H1 (cell line): ENCODE data around the gene ARHGAP32. TPM values are rescaled to one million over a fixed set of nuclear protein-coding genes. Genes with fewer than 3 reads are reported as not detected.

Experiments used
- BCL11A ChIP-seq, 2 experiments: IDR thresholded peaks; one replicate each; pipeline ENCODE4 v1.6.1; 2011; ENCODE audit warnings: low read depth in 2 of 2, low read length in 2 of 2, mild to moderate bottlenecking in 2 of 2
- CBX5 ChIP-seq: fragments of 300-800, 300-1000 bp; sonication (generic); IDR thresholded peaks from 2 replicates; pipeline ENCODE4 v1.7.1; 2016; ENCODE audit warnings: antibody characterized with exemption, low read length, low read depth
- GABPA ChIP-seq: IDR thresholded peaks from 2 replicates; pipeline ENCODE4 v1.6.1; 2011; ENCODE audit warnings: mild to moderate bottlenecking, low read length, moderate library complexity, borderline replicate concordance; ENCODE audit not compliant: insufficient read depth
- JUN ChIP-seq: IDR thresholded peaks from 2 replicates; pipeline ENCODE4 v1.6.1; 2011; ENCODE audit warnings: low read depth, mild to moderate bottlenecking, improper control_type of control experiment, low read length
- JUND ChIP-seq: IDR thresholded peaks from 2 replicates; pipeline ENCODE4 v1.6.1; 2011; ENCODE audit warnings: mild to moderate bottlenecking, improper control_type of control experiment, low read length
- RAD21 ChIP-seq, 2 experiments: IDR thresholded peaks in 1 of 2; conservative IDR thresholded peaks in 1 of 2; 2 replicates each; pipeline ENCODE4 v1.6.1; 2011; ENCODE audit warnings: low read depth in 2 of 2, low read length in 2 of 2, improper control_type of control experiment in 1 of 2, inconsistent platforms in 1 of 2, mild to moderate bottlenecking in 1 of 2, moderate library complexity in 1 of 2
- polyA plus RNA-seq, 7 experiments: library from polyadenylated mRNA; depleted of rRNA in 3 of 7; stranded (reverse) in 5 of 7; unstranded in 2 of 7; fragments of >200 nt in 5 of 7; fragments of 200-250 nt in 2 of 7; gene quantifications; 1 replicate in 5 of 7; 2 replicates in 1 of 7; 4 replicates in 1 of 7; pipeline versions ENCODE4 v1.2.1 to v1.2.3, GENCODE V29; 2011 to 2013; ENCODE audit warnings: missing spikeins in 2 of 7, mixed read lengths in 2 of 7
- total RNA-seq: library from RNA; stranded (reverse); fragmentation: NEBNext Ultra II Directional; extraction: Animal tissue kit (Norgen Biotek cat#: 25700); gene quantifications from 2 replicates; pipeline ENCODE4 v1.2.1, GENCODE V29; 2021
- TF ChIP-seq, protein P1 (sequence below): fragments of 300-600 bp; sonication (generic); IDR thresholded peaks from 2 replicates; pipeline ENCODE4 v1.7.1; 2012; ENCODE audit warnings: low read length, moderate library complexity, mild to moderate bottlenecking, inconsistent platforms; ENCODE audit not compliant: insufficient replicate concordance

ARHGAP32 gene
- total and polyA plus RNA-seq, 2 of the 8 experiments (the other 6 are each of a cell fraction or from before 2014, with no cell fraction given) = 13.7 to 30.0 TPM

- TF ChIP-seq, protein P1, sequence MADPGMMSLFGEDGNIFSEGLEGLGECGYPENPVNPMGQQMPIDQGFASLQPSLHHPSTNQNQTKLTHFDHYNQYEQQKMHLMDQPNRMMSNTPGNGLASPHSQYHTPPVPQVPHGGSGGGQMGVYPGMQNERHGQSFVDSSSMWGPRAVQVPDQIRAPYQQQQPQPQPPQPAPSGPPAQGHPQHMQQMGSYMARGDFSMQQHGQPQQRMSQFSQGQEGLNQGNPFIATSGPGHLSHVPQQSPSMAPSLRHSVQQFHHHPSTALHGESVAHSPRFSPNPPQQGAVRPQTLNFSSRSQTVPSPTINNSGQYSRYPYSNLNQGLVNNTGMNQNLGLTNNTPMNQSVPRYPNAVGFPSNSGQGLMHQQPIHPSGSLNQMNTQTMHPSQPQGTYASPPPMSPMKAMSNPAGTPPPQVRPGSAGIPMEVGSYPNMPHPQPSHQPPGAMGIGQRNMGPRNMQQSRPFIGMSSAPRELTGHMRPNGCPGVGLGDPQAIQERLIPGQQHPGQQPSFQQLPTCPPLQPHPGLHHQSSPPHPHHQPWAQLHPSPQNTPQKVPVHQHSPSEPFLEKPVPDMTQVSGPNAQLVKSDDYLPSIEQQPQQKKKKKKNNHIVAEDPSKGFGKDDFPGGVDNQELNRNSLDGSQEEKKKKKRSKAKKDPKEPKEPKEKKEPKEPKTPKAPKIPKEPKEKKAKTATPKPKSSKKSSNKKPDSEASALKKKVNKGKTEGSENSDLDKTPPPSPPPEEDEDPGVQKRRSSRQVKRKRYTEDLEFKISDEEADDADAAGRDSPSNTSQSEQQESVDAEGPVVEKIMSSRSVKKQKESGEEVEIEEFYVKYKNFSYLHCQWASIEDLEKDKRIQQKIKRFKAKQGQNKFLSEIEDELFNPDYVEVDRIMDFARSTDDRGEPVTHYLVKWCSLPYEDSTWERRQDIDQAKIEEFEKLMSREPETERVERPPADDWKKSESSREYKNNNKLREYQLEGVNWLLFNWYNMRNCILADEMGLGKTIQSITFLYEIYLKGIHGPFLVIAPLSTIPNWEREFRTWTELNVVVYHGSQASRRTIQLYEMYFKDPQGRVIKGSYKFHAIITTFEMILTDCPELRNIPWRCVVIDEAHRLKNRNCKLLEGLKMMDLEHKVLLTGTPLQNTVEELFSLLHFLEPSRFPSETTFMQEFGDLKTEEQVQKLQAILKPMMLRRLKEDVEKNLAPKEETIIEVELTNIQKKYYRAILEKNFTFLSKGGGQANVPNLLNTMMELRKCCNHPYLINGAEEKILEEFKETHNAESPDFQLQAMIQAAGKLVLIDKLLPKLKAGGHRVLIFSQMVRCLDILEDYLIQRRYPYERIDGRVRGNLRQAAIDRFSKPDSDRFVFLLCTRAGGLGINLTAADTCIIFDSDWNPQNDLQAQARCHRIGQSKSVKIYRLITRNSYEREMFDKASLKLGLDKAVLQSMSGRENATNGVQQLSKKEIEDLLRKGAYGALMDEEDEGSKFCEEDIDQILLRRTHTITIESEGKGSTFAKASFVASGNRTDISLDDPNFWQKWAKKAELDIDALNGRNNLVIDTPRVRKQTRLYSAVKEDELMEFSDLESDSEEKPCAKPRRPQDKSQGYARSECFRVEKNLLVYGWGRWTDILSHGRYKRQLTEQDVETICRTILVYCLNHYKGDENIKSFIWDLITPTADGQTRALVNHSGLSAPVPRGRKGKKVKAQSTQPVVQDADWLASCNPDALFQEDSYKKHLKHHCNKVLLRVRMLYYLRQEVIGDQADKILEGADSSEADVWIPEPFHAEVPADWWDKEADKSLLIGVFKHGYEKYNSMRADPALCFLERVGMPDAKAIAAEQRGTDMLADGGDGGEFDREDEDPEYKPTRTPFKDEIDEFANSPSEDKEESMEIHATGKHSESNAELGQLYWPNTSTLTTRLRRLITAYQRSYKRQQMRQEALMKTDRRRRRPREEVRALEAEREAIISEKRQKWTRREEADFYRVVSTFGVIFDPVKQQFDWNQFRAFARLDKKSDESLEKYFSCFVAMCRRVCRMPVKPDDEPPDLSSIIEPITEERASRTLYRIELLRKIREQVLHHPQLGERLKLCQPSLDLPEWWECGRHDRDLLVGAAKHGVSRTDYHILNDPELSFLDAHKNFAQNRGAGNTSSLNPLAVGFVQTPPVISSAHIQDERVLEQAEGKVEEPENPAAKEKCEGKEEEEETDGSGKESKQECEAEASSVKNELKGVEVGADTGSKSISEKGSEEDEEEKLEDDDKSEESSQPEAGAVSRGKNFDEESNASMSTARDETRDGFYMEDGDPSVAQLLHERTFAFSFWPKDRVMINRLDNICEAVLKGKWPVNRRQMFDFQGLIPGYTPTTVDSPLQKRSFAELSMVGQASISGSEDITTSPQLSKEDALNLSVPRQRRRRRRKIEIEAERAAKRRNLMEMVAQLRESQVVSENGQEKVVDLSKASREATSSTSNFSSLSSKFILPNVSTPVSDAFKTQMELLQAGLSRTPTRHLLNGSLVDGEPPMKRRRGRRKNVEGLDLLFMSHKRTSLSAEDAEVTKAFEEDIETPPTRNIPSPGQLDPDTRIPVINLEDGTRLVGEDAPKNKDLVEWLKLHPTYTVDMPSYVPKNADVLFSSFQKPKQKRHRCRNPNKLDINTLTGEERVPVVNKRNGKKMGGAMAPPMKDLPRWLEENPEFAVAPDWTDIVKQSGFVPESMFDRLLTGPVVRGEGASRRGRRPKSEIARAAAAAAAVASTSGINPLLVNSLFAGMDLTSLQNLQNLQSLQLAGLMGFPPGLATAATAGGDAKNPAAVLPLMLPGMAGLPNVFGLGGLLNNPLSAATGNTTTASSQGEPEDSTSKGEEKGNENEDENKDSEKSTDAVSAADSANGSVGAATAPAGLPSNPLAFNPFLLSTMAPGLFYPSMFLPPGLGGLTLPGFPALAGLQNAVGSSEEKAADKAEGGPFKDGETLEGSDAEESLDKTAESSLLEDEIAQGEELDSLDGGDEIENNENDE = no peak
- TF ChIP-seq RAD21 (IDR thresholded peaks at IDR 0.05 in 1 of 2, conservative IDR thresholded peaks at IDR 0.05 in 1 of 2; ENCODE audit: low read depth in 2 of 2, low read length in 2 of 2) (no peak), JUND (no peak), BCL11A (IDR thresholded peaks at IDR 0.05; ENCODE audit: low read depth in 2 of 2, low read length in 2 of 2) (no peak), JUN (no peak), GABPA (no peak), CBX5 (no peak)
These were observed 250.4 kb downstream of the ARHGAP32 start (continued) for GRCh38 chr11:128941573-128942271.
